Astrocyte (in vitro differentiated cells and primary cell): ENCODE data around the gene DIDO1. TPM values are rescaled to one million over a fixed set of nuclear protein-coding genes. Genes with fewer than 3 reads are reported as not detected.

Experiments
- DNase-seq: peaks from one replicate; pipeline ENCODE4 v3.0.0-alpha.2; 2010; ENCODE audit warnings: low read depth
- FAIRE-seq: peaks from 2 replicates; lab custom pipeline; 2011; peaks lifted over from hg19 to GRCh38; lab: Jason Lieb, UNC
- H2AFZ ChIP-seq: 2 replicates; pipeline ENCODE4 v1.6.0; 2012; ENCODE audit warnings: low read depth, low read length, inconsistent platforms
- H3K27ac ChIP-seq: 2 replicates; pipeline ENCODE4 v1.5.1; 2011; ENCODE audit warnings: low read depth, low read length, inconsistent platforms
- H3K27me3 ChIP-seq: 2 replicates; pipeline ENCODE4 v1.6.0; 2011; ENCODE audit warnings: low read length, inconsistent platforms; ENCODE audit not compliant: insufficient read depth
- H3K36me3 ChIP-seq: 2 replicates; pipeline ENCODE4 v1.5.1; 2011; ENCODE audit warnings: low read length, inconsistent platforms; ENCODE audit not compliant: insufficient read depth
- H3K4me1 ChIP-seq: 2 replicates; pipeline ENCODE4 v1.5.1; 2011; ENCODE audit warnings: low read length, inconsistent platforms; ENCODE audit not compliant: insufficient read depth
- H3K4me2 ChIP-seq: 2 replicates; pipeline ENCODE4 v1.6.0; 2012; ENCODE audit warnings: low read length, inconsistent platforms
- H3K4me3 ChIP-seq: 2 replicates; pipeline ENCODE4 v1.5.1; 2011; ENCODE audit warnings: low read depth, mild to moderate bottlenecking, low read length, inconsistent platforms; ENCODE audit not compliant: insufficient read depth
- H3K79me2 ChIP-seq: 2 replicates; pipeline ENCODE4 v1.6.0; 2012; ENCODE audit warnings: mild to moderate bottlenecking, low read length, inconsistent platforms; ENCODE audit not compliant: insufficient read depth
- H3K9ac ChIP-seq: 2 replicates; pipeline ENCODE4 v1.6.0; 2012; ENCODE audit warnings: mild to moderate bottlenecking, low read length, inconsistent platforms
- H3K9me3 ChIP-seq: 2 replicates; pipeline ENCODE4 v1.5.1; 2012; ENCODE audit warnings: low read depth, mild to moderate bottlenecking, low read length, inconsistent platforms; ENCODE audit not compliant: insufficient read depth
- H4K20me1 ChIP-seq: 2 replicates; pipeline ENCODE4 v1.6.0; 2012; ENCODE audit warnings: low read length, inconsistent platforms; ENCODE audit not compliant: insufficient read depth
- H3K27ac Mint-ChIP-seq: one replicate; pipeline ENCODE4 v1.8.0; 2021; ENCODE audit warnings: mild to moderate bottlenecking, mixed read lengths; ENCODE audit not compliant: unreplicated experiment
- H3K27me3 Mint-ChIP-seq: one replicate; pipeline ENCODE4 v1.8.0; 2021; ENCODE audit warnings: low read depth, mixed read lengths; ENCODE audit not compliant: unreplicated experiment
- H3K36me3 Mint-ChIP-seq: one replicate; pipeline ENCODE4 v1.8.0; 2021; ENCODE audit warnings: low read depth, mixed read lengths; ENCODE audit not compliant: unreplicated experiment
- H3K4me1 Mint-ChIP-seq: one replicate; pipeline ENCODE4 v1.8.0; 2021; ENCODE audit warnings: low read depth, mixed read lengths; ENCODE audit not compliant: unreplicated experiment
- H3K4me3 Mint-ChIP-seq: one replicate; pipeline ENCODE4 v1.8.0; 2021; ENCODE audit warnings: mild to moderate bottlenecking, moderate library complexity, mixed read lengths; ENCODE audit not compliant: unreplicated experiment
- H3K9me3 Mint-ChIP-seq: one replicate; pipeline ENCODE4 v1.8.0; 2021; ENCODE audit warnings: mild to moderate bottlenecking, mixed read lengths; ENCODE audit not compliant: unreplicated experiment
- CTCF ChIP-seq: IDR thresholded peaks from 2 replicates; pipeline ENCODE4 v1.5.1; 2011; ENCODE audit warnings: low read depth, mild to moderate bottlenecking, inconsistent platforms, low read length, moderate library complexity; ENCODE audit not compliant: insufficient read depth
- EZH2 ChIP-seq: IDR thresholded peaks from 2 replicates; pipeline ENCODE4 v1.6.1; 2012; ENCODE audit warnings: mild to moderate bottlenecking, low read length, inconsistent platforms; ENCODE audit not compliant: insufficient read depth
- total RNA-seq: library from RNA; stranded (reverse); gene quantifications from 2 replicates; pipeline ENCODE4 v1.2.1, GENCODE V29; 2021

DIDO1 gene
- total RNA-seq, 1 donor from 2014 or later = 39.0 TPM

GRCh38 chr20:62829231-62830230 is 96.8 kb downstream of the DIDO1 start:
- Mint-ChIP-seq H3K9me3 (no peaks in the 10 kb centered on the region), H3K36me3 (peaks cover 2% of the 10 kb centered on the region), H3K4me1 (peaks cover 3% of the 10 kb centered on the region), H3K27ac (no peak overlapping the region), H3K27me3 (no peaks in the 10 kb centered on the region), H3K4me3 (no peak overlapping the region)
- FAIRE-seq (no peak), DNase-seq (no peak)
- Histone ChIP-seq H3K4me2 (no peak overlapping the region), H3K36me3 (no peaks in the 10 kb centered on the region), H3K4me1 (peaks cover 2% of the 10 kb centered on the region), H3K27ac (no peak overlapping the region), H3K9me3 (no peaks in the 10 kb centered on the region), H2AFZ (no peak overlapping the region), H3K4me3 (no peak overlapping the region), H4K20me1 (no peaks in the 10 kb centered on the region), H3K79me2 (no peaks in the 10 kb centered on the region), H3K27me3 (no peaks in the 10 kb centered on the region), H3K9ac (no peak overlapping the region)
- TF ChIP-seq CTCF = no peak
- TF ChIP-seq EZH2 = no peak

GRCh38 chr20:62828511-62829230 is 97.6 kb downstream of the DIDO1 start:
- Mint-ChIP-seq H3K4me3 (no peak overlapping the region), H3K4me1 (peaks cover 5% of the 10 kb centered on the region), H3K27ac (no peak overlapping the region), H3K9me3 (no peaks in the 10 kb centered on the region), H3K36me3 (peaks cover 2% of the 10 kb centered on the region), H3K27me3 (no peaks in the 10 kb centered on the region)
- no peak overlapping the region for H2AFZ ChIP-seq
- peaks cover 6% of the 10 kb centered on the region for H3K4me1 ChIP-seq
- DNase-seq (no peak), FAIRE-seq (no peak)
- H4K20me1 ChIP-seq = no peaks in the 10 kb centered on the region
- TF ChIP-seq CTCF (no peak), EZH2 (no peak)
- H3K27me3 ChIP-seq = no peaks in the 10 kb centered on the region
- H3K9ac ChIP-seq = no peak overlapping the region
- H3K9me3 ChIP-seq = no peaks in the 10 kb centered on the region
- H3K27ac ChIP-seq = no peak overlapping the region
- no peak overlapping the region for H3K4me2 ChIP-seq
- no peaks in the 10 kb centered on the region for H3K36me3 ChIP-seq
- H3K4me3 ChIP-seq = no peak overlapping the region
- no peaks in the 10 kb centered on the region for H3K79me2 ChIP-seq
